NCI-H146 treated with DMSO at 0.1 percent for 48 hours (cell line): Measurements from ENCODE around the gene DCBLD1.

ENCODE experiments used
- DNase-seq: peaks from one replicate; lab custom pipeline; 2025; ENCODE audit not compliant: unreplicated experiment; lab: John Stamatoyannopoulos, UW

The DCBLD1 gene

GRCh38 chr6:117525607-117526006 lies 43.1 kb downstream of the DCBLD1 start:
- DNase-seq: no peak

GRCh38 chr6:117530467-117531242 lies 48.2 kb downstream of the DCBLD1 start:
- no peak for DNase-seq

- no peak for DNase-seq
These were observed 48.9 kb downstream of the DCBLD1 start for GRCh38 chr6:117531346-117531745.

GRCh38 chr6:117531809-117532725 lies 49.6 kb downstream of the DCBLD1 start:
- DNase-seq: no peak

- no peak for DNase-seq
These were observed 51.3 kb downstream of the DCBLD1 start for GRCh38 chr6:117533775-117534174.

- DNase-seq: no peak
These were observed 52.5 kb downstream of the DCBLD1 start for GRCh38 chr6:117534974-117535373.

GRCh38 chr6:117536317-117536716 lies 53.8 kb downstream of the DCBLD1 start:
- DNase-seq: no peak

- DNase-seq: no peak
These were observed 56.1 kb downstream of the DCBLD1 start for GRCh38 chr6:117538615-117539014.

GRCh38 chr6:117540670-117541069 lies 58.2 kb downstream of the DCBLD1 start:
- no peak for DNase-seq

- no peak for DNase-seq
These were observed 60.0 kb downstream of the DCBLD1 start for GRCh38 chr6:117542493-117542892.

- DNase-seq: no peak
These were observed 62.2 kb downstream of the DCBLD1 start for GRCh38 chr6:117544716-117545115.

GRCh38 chr6:117545161-117545595 lies 62.7 kb downstream of the DCBLD1 start:
- DNase-seq: peak; percentile 36

- no peak for DNase-seq
These were observed 64.2 kb downstream of the DCBLD1 start for GRCh38 chr6:117546674-117547073.

- DNase-seq: no peak
These were observed 65.5 kb downstream of the DCBLD1 start for GRCh38 chr6:117547688-117548621.

GRCh38 chr6:117548797-117549301 lies 66.4 kb downstream of the DCBLD1 start:
- peak; percentile 58 for DNase-seq

- DNase-seq: no peak
These were observed 67.1 kb downstream of the DCBLD1 start for GRCh38 chr6:117549611-117550010.

- no peak for DNase-seq
These were observed 67.7 kb downstream of the DCBLD1 start for GRCh38 chr6:117550078-117550600.

- no peak for DNase-seq
These were observed 68.3 kb downstream of the DCBLD1 start for GRCh38 chr6:117550618-117551242.

GRCh38 chr6:117552618-117553017 lies 70.1 kb downstream of the DCBLD1 start:
- no peak for DNase-seq

GRCh38 chr6:117553142-117553541 lies 70.7 kb downstream of the DCBLD1 start:
- DNase-seq: no peak
